ENCODE measurements around the gene SLC39A7. TPM values are rescaled to one million over a fixed set of nuclear protein-coding genes. Genes with fewer than 3 reads are reported as not detected.
A peak's percentile ranks its signal among the peaks of the same experiment; 100 is the strongest.

SLC39A7 gene
- total RNA-seq, 1 donor from 2014 or later: 162 TPM

- DNase-seq (ENCODE audit: low read depth): peak; percentile 93
Observed at GRCh38 chr6:33204415-33205190, 3.9 kb downstream of the SLC39A7 start, which contains the start of gene HSD17B8. HSD17B8 (plus strand) TSS chr6:33204655; CDS start chr6:33204669, 14 bp downstream.

GRCh38 chr6:33205191-33206026, 4.7 kb downstream of the SLC39A7 start:
- peak; percentile 20 for DNase-seq (ENCODE audit: low read depth)

GRCh38 chr6:33206027-33206863, 5.6 kb downstream of the SLC39A7 start:
- peak; percentile 21 for DNase-seq (ENCODE audit: low read depth)

- peak; percentile 17 for DNase-seq (ENCODE audit: low read depth)
Observed at GRCh38 chr6:33206864-33207551, 6.3 kb downstream of the SLC39A7 start.

GRCh38 chr6:33207552-33208090, 7.0 kb downstream of the SLC39A7 start:
- peak; percentile 60 for DNase-seq (ENCODE audit: low read depth)

- DNase-seq (ENCODE audit: low read depth): peak; percentile 86
Observed at GRCh38 chr6:33208091-33208967, 7.7 kb downstream of the SLC39A7 start, which contains the start of gene RING1. RING1 (plus strand) TSS chr6:33208500; CDS start chr6:33208823, 323 bp downstream.

- no peak for DNase-seq (ENCODE audit: low read depth)
Observed at GRCh38 chr6:33209856-33210255, 9.2 kb downstream of the SLC39A7 start.

GRCh38 chr6:33211136-33211535, 10.5 kb downstream of the SLC39A7 start:
- DNase-seq (ENCODE audit: low read depth): no peak

- no peak for DNase-seq (ENCODE audit: low read depth)
Observed at GRCh38 chr6:33211666-33212422, 11.2 kb downstream of the SLC39A7 start.

- DNase-seq (ENCODE audit: low read depth): no peak
Observed at GRCh38 chr6:33212857-33213165, 12.1 kb downstream of the SLC39A7 start.

- peak; percentile 42 for DNase-seq (ENCODE audit: low read depth)
Observed at GRCh38 chr6:33213166-33213988, 12.7 kb downstream of the SLC39A7 start.

- no peak for DNase-seq (ENCODE audit: low read depth)
Observed at GRCh38 chr6:33213989-33214335, 13.3 kb downstream of the SLC39A7 start.

GRCh38 chr6:33215271-33216116, 14.8 kb downstream of the SLC39A7 start:
- no peak for DNase-seq (ENCODE audit: low read depth)

GRCh38 chr6:33216117-33216649, 15.5 kb downstream of the SLC39A7 start:
- DNase-seq (ENCODE audit: low read depth): no peak

- DNase-seq (ENCODE audit: low read depth): no peak
Observed at GRCh38 chr6:33217246-33217645, 16.6 kb downstream of the SLC39A7 start.

- no peak for DNase-seq (ENCODE audit: low read depth)
Observed at GRCh38 chr6:33217681-33218080, 17.0 kb downstream of the SLC39A7 start.

Data from myocyte (in vitro differentiated cells).